Panc1 (cell line): ENCODE results near the gene DLGAP4. TPM values are rescaled to one million over a fixed set of nuclear protein-coding genes. Genes with fewer than 3 reads are reported as not detected.

Experiments used
- ATAC-seq: fragments of 200-7000 bp; cut with Tn5 transposase; 2 replicates; pipeline ENCODE4 v1.9.1; 2020; ENCODE audit warnings: mild to moderate bottlenecking, moderate library complexity
- BruUV-seq: library from RNA; stranded (reverse); fragments of 400-500 nt; replicated peaks from 2 replicates; lab custom pipeline; 2021; lab: Mats Ljungman, UMichigan
- CTCF ChIA-PET: fragments of 300-600 bp; sonication (Branson Sonifier 250); formaldehyde crosslinking; loops from one replicate; lab custom pipeline; 2022; ENCODE audit warnings: antibody characterized with exemption; lab: Charles Lee
- POLR2A ChIA-PET: fragments of 300-600 bp; sonication (Branson Sonifier 250); formaldehyde crosslinking; loops from one replicate; lab custom pipeline; 2022; ENCODE audit warnings: antibody characterized with exemption; lab: Charles Lee
- DNase-seq: peaks from one replicate; pipeline ENCODE4 v3.0.0-alpha.2; 2010; ENCODE audit warnings: low read depth, low spot score
- H3K27ac ChIP-seq: 2 replicates; pipeline ENCODE4 v1.5.1; 2011; ENCODE audit warnings: mild to moderate bottlenecking, low read length, inconsistent platforms
- H3K27me3 ChIP-seq: fragments of 200-500 bp; sonication (Bioruptor generic); 2 replicates; pipeline ENCODE4 v1.6.0; 2014; ENCODE audit warnings: low read length, inconsistent platforms; ENCODE audit not compliant: control insufficient read depth, insufficient read depth
- H3K36me3 ChIP-seq: fragments of 200-500 bp; sonication (Bioruptor generic); 2 replicates; pipeline ENCODE4 v1.5.1; 2014; ENCODE audit warnings: inconsistent platforms, mild to moderate bottlenecking, low read length, moderate library complexity; ENCODE audit not compliant: control insufficient read depth, insufficient read depth
- H3K4me1 ChIP-seq: 2 replicates; pipeline ENCODE4 v1.5.1; 2011; ENCODE audit warnings: inconsistent platforms, mild to moderate bottlenecking, low read length, moderate library complexity; ENCODE audit not compliant: control insufficient read depth, insufficient read depth
- H3K4me3 ChIP-seq, 2 experiments: 2 replicates each; pipeline ENCODE4 v1.5.1; 2011 to 2012; ENCODE audit warnings: low read depth in 2 of 2, low read length in 2 of 2, mild to moderate bottlenecking in 2 of 2, inconsistent platforms in 1 of 2, moderate library complexity in 1 of 2
- H3K9me3 ChIP-seq: fragments of 200-500 bp; sonication (Bioruptor generic); 2 replicates; pipeline ENCODE4 v1.5.1; 2014; ENCODE audit warnings: low read depth, mild to moderate bottlenecking, inconsistent platforms, low read length, moderate library complexity; ENCODE audit not compliant: control insufficient read depth, insufficient read depth
- CTCF ChIP-seq: fragments of 450-650 bp; IDR thresholded peaks from 2 replicates; pipeline ENCODE4 v1.5.1; 2017; ENCODE audit warnings: mild to moderate bottlenecking
- POLR2AphosphoS5 ChIP-seq: IDR thresholded peaks from 2 replicates; pipeline ENCODE4 v1.6.1; 2012; ENCODE audit warnings: mild to moderate bottlenecking, low read depth, low read length, moderate library complexity
- REST ChIP-seq, 2 experiments: IDR thresholded peaks; 2 replicates each; pipeline ENCODE4 v1.6.1; 2011 to 2012; ENCODE audit warnings: low read depth in 2 of 2, control low read depth in 1 of 2, low read length in 1 of 2, mild to moderate bottlenecking in 1 of 2, moderate library complexity in 1 of 2; ENCODE audit not compliant: insufficient read depth in 1 of 2
- SIN3A ChIP-seq: IDR thresholded peaks from 2 replicates; pipeline ENCODE4 v1.6.1; 2012; ENCODE audit warnings: low read depth, mild to moderate bottlenecking, low read length, moderate library complexity, borderline replicate concordance; ENCODE audit not compliant: insufficient read depth
- TCF7L2 ChIP-seq: IDR thresholded peaks from 2 replicates; pipeline ENCODE4 v1.6.1; 2011; ENCODE audit warnings: mild to moderate bottlenecking, low read depth, low read length, inconsistent platforms
- in situ Hi-C: cut with HindIII; loops from 2 replicates; pipeline ENCODE4 v1.10.0; 2016; ENCODE audit warnings: low sequenced_read_pairs, low pct_unique_long_range_greater_than_20kb
- intact Hi-C: fragments of 100-400 bp; cut with micrococcal nuclease; formaldehyde crosslinking; loops from one replicate; pipeline ENCODE4 v1.10.0; 2022; ENCODE audit not compliant: unreplicated experiment
- total RNA-seq: library from RNA; stranded (reverse); gene quantifications from one replicate; pipeline ENCODE4 v1.2.1, GENCODE V29; 2021; ENCODE audit not compliant: unreplicated experiment

Gene DLGAP4
- total RNA-seq, 1 experiment from 2014 or later: 52.5 TPM

- no TSS peak for BruUV-seq
- H3K4me3 ChIP-seq: no peak overlapping the region
- ChIA-PET CTCF (no interaction called here), POLR2A (interaction anchor here (0.6 kb wide), 1 partner anchor 28 kb away, joined by 3 read pairs; no protein-coding TSS in a partner anchor)
- no peaks in the 10 kb centered on the region for H3K9me3 ChIP-seq
- H3K4me1 ChIP-seq: peaks cover 23% of the 10 kb centered on the region
- H3K27me3 ChIP-seq: no peaks in the 10 kb centered on the region
- ATAC-seq (no peak), DNase-seq (no peak)
- in situ Hi-C loops: no loop called here
- H3K36me3 ChIP-seq: no peaks in the 10 kb centered on the region
- TF ChIP-seq POLR2AphosphoS5 (no peak), REST (IDR thresholded peaks at IDR 0.05; ENCODE audit: insufficient read depth in 1 of 2, low read depth in 2 of 2, low read length in 1 of 2) (no peak), CTCF (no peak), SIN3A (no peak), TCF7L2 (no peak)
- no peak overlapping the region for H3K27ac ChIP-seq
- intact Hi-C loops: no loop called here
Observed at GRCh38 chr20:36477475-36477874, 171.3 kb downstream of the DLGAP4 start.

GRCh38 chr20:36478137-36478905 is 172.2 kb downstream of the DLGAP4 start:
- DNase-seq: no peak
- no peak overlapping the region for H3K27ac ChIP-seq
- no peaks in the 10 kb centered on the region for H3K9me3 ChIP-seq
- in situ Hi-C loops (no loop called here), intact Hi-C loops (no loop called here)
- CTCF ChIA-PET: no interaction called here
- POLR2A ChIA-PET: no interaction called here
- ATAC-seq: no peak
- no peak overlapping the region for H3K4me3 ChIP-seq
- no peaks in the 10 kb centered on the region for H3K27me3 ChIP-seq
- TSS peak; percentile 5 for BruUV-seq
- H3K36me3 ChIP-seq: no peaks in the 10 kb centered on the region
- H3K4me1 ChIP-seq: peaks cover 21% of the 10 kb centered on the region
- TF ChIP-seq POLR2AphosphoS5 (no peak), SIN3A (no peak), TCF7L2 (no peak), REST (IDR thresholded peaks at IDR 0.05; ENCODE audit: insufficient read depth in 1 of 2, low read depth in 2 of 2, low read length in 1 of 2) (no peak)
